IMR-90 (cell line): ENCODE results near the gene GPR176. TPM values are rescaled to one million over a fixed set of nuclear protein-coding genes. Genes with fewer than 3 reads are reported as not detected.
A peak's percentile ranks its signal among the peaks of the same experiment; 100 is the strongest.

Experiments
- ATAC-seq: fragments of 200-7000 bp; cut with Tn5 transposase; 2 replicates; pipeline ENCODE4 v1.9.1; 2020; ENCODE audit warnings: low read depth, mild to moderate bottlenecking, moderate library complexity
- BruUV-seq: library from RNA; stranded (reverse); fragments of 400-500 nt; replicated peaks from 2 replicates; lab custom pipeline; 2021; lab: Mats Ljungman, UMichigan
- CTCF ChIA-PET: fragments of 300-600 bp; formaldehyde crosslinking; extraction: SDS; loops from one replicate; lab custom pipeline; 2021; ENCODE audit warnings: antibody characterized with exemption; lab: Yijun Ruan, JAX
- POLR2A ChIA-PET: fragments of 300-600 bp; sonication (Branson Sonifier 250); formaldehyde crosslinking; loops from one replicate; lab custom pipeline; 2022; ENCODE audit warnings: antibody characterized with exemption; ENCODE audit not compliant: unreplicated experiment; lab: Charles Lee
- DNase-seq: peaks from one replicate; pipeline ENCODE4 v3.0.0; 2013
- H2AFZ ChIP-seq: replicated peaks from 2 replicates; pipeline ENCODE3; 2013; ENCODE audit warnings: low read length, mild to moderate bottlenecking; ENCODE audit not compliant: poor library complexity
- H2AK5ac ChIP-seq: 2 replicates; pipeline ENCODE4 v1.6.1; 2013; ENCODE audit warnings: low read depth, low read length, inconsistent platforms
- H2AK9ac ChIP-seq: replicated peaks from 2 replicates; pipeline ENCODE3; 2013; ENCODE audit warnings: mild to moderate bottlenecking, low read depth, low read length, moderate library complexity; ENCODE audit not compliant: poor library complexity
- H2BK120ac ChIP-seq: 2 replicates; pipeline ENCODE4 v1.6.1; 2013; ENCODE audit warnings: low read depth, low read length, inconsistent platforms
- H2BK15ac ChIP-seq: 3 replicates; pipeline ENCODE4 v1.6.1; 2013; ENCODE audit warnings: low read depth, low read length, inconsistent platforms
- H2BK20ac ChIP-seq: 2 replicates; pipeline ENCODE4 v1.6.1; 2013; ENCODE audit warnings: low read depth, mild to moderate bottlenecking, inconsistent platforms, low read length, moderate library complexity
- H2BK5ac ChIP-seq: 2 replicates; pipeline ENCODE4 v1.6.1; 2013; ENCODE audit warnings: mild to moderate bottlenecking, low read depth, low read length, inconsistent platforms; ENCODE audit not compliant: poor library complexity, severe bottlenecking
- H3K14ac ChIP-seq: replicated peaks from 2 replicates; pipeline ENCODE4 v1.6.1; 2013; ENCODE audit warnings: low read depth, low read length, inconsistent platforms
- H3K18ac ChIP-seq: 2 replicates; pipeline ENCODE4 v1.6.1; 2013; ENCODE audit warnings: low read depth, low read length, control low read depth
- H3K23ac ChIP-seq: 2 replicates; pipeline ENCODE4 v1.6.1; 2013; ENCODE audit warnings: low read depth, low read length, inconsistent platforms
- H3K27ac ChIP-seq: 2 replicates; pipeline ENCODE4 v1.5.1; 2013; ENCODE audit warnings: mild to moderate bottlenecking, control low read depth, low read length; ENCODE audit not compliant: insufficient read depth
- H3K27me3 ChIP-seq: 2 replicates; pipeline ENCODE4 v1.6.1; 2013; ENCODE audit warnings: low read length; ENCODE audit not compliant: control insufficient read depth, insufficient read depth
- H3K36me3 ChIP-seq: 2 replicates; pipeline ENCODE4 v1.6.1; 2013; ENCODE audit warnings: low read length, mixed read lengths; ENCODE audit not compliant: control insufficient read depth, insufficient read depth
- H3K4ac ChIP-seq: 2 replicates; pipeline ENCODE4 v1.6.1; 2013; ENCODE audit warnings: low read depth, low read length, inconsistent platforms
- H3K4me1 ChIP-seq: 2 replicates; pipeline ENCODE4 v1.6.1; 2013; ENCODE audit warnings: low read length, mixed read lengths; ENCODE audit not compliant: control insufficient read depth, insufficient read depth
- H3K4me2 ChIP-seq: 2 replicates; pipeline ENCODE4 v1.6.1; 2013; ENCODE audit warnings: low read depth, mild to moderate bottlenecking, control low read depth, low read length, moderate library complexity
- H3K4me3 ChIP-seq: 2 replicates; pipeline ENCODE4 v1.5.1; 2013; ENCODE audit warnings: low read depth, mild to moderate bottlenecking, control low read depth, low read length, moderate library complexity; ENCODE audit not compliant: insufficient read depth
- H3K56ac ChIP-seq: 2 replicates; pipeline ENCODE4 v1.6.1; 2013; ENCODE audit warnings: low read length, inconsistent platforms; ENCODE audit not compliant: insufficient read depth; ENCODE audit errors: extremely low read depth
- H3K79me1 ChIP-seq, 2 experiments: 2 replicates each; pipeline ENCODE4 v1.6.1; 2013; ENCODE audit warnings: low read length in 2 of 2, inconsistent platforms in 1 of 2, low read depth in 1 of 2
- H3K9ac ChIP-seq: 2 replicates; pipeline ENCODE4 v1.6.1; 2013; ENCODE audit warnings: low read depth, low read length, control low read depth
- H3K9me1 ChIP-seq: 2 replicates; pipeline ENCODE4 v1.6.1; 2013; ENCODE audit warnings: low read length, inconsistent platforms; ENCODE audit not compliant: insufficient read depth
- H3K9me3 ChIP-seq: 2 replicates; pipeline ENCODE4 v1.6.1; 2013; ENCODE audit warnings: low read length; ENCODE audit not compliant: control insufficient read depth, insufficient read depth
- H4K20me1 ChIP-seq: 2 replicates; pipeline ENCODE4 v1.6.1; 2013; ENCODE audit warnings: low read length, inconsistent platforms; ENCODE audit not compliant: insufficient read depth
- H4K5ac ChIP-seq: 2 replicates; pipeline ENCODE4 v1.6.1; 2013; ENCODE audit warnings: mild to moderate bottlenecking, low read depth, low read length, control low read depth
- H4K8ac ChIP-seq, 2 experiments: 2 replicates each; pipeline ENCODE4 v1.6.1; 2013; ENCODE audit warnings: low read depth in 2 of 2, low read length in 2 of 2, control low read depth in 1 of 2, inconsistent platforms in 1 of 2
- H4K91ac ChIP-seq: 2 replicates; pipeline ENCODE4 v1.6.1; 2013; ENCODE audit warnings: low read depth, low read length, inconsistent platforms; ENCODE audit not compliant: insufficient read depth
- BHLHE40 ChIP-seq: fragments of 150-350 bp; IDR thresholded peaks from 2 replicates; pipeline ENCODE4 v1.6.1; 2016; ENCODE audit warnings: mild to moderate bottlenecking, low read depth, low read length
- CEBPB ChIP-seq: IDR thresholded peaks from 2 replicates; pipeline ENCODE4 v1.6.1; 2012; ENCODE audit warnings: low read depth, low read length, improper control_type of control experiment
- CHD1 ChIP-seq: IDR thresholded peaks from 2 replicates; pipeline ENCODE4 v1.6.1; 2012; ENCODE audit warnings: low read depth, low read length, improper control_type of control experiment
- CTCF ChIP-seq: conservative IDR thresholded peaks from 2 replicates; pipeline ENCODE4 v1.5.1; 2012; ENCODE audit warnings: mild to moderate bottlenecking, low read depth, low read length, improper control_type of control experiment
- FOS ChIP-seq: fragments of 150-350 bp; IDR thresholded peaks from 2 replicates; pipeline ENCODE4 v1.6.1; 2016; ENCODE audit warnings: low read depth, low read length
- MAFK ChIP-seq: IDR thresholded peaks from 2 replicates; pipeline ENCODE4 v1.6.1; 2012; ENCODE audit warnings: low read depth, low read length, improper control_type of control experiment
- MAZ ChIP-seq: IDR thresholded peaks from 2 replicates; pipeline ENCODE4 v1.6.1; 2012; ENCODE audit warnings: low read depth, mild to moderate bottlenecking, low read length, improper control_type of control experiment, moderate library complexity, borderline replicate concordance
- MXI1 ChIP-seq: IDR thresholded peaks from 2 replicates; pipeline ENCODE4 v1.6.1; 2012; ENCODE audit warnings: low read depth, mild to moderate bottlenecking, low read length, moderate library complexity, borderline replicate concordance
- NFE2L2 ChIP-seq: fragments of 150-350 bp; IDR thresholded peaks from 2 replicates; pipeline ENCODE4 v1.6.1; 2016; ENCODE audit warnings: low read depth, mild to moderate bottlenecking, low read length
- POLR2A ChIP-seq: IDR thresholded peaks from 2 replicates; pipeline ENCODE4 v1.6.1; 2012; ENCODE audit warnings: mild to moderate bottlenecking, low read depth, low read length
- RAD21 ChIP-seq: IDR thresholded peaks from 2 replicates; pipeline ENCODE4 v1.6.1; 2012; ENCODE audit warnings: low read length, improper control_type of control experiment
- RCOR1 ChIP-seq: IDR thresholded peaks from 2 replicates; pipeline ENCODE4 v1.6.1; 2012; ENCODE audit warnings: mild to moderate bottlenecking, low read length, improper control_type of control experiment; ENCODE audit not compliant: insufficient replicate concordance
- RFX5 ChIP-seq: IDR thresholded peaks from 2 replicates; pipeline ENCODE4 v1.8.0; 2012; ENCODE audit warnings: low read depth, mild to moderate bottlenecking, low read length, moderate library complexity
- SMC3 ChIP-seq: fragments of 150-350 bp; IDR thresholded peaks from 2 replicates; pipeline ENCODE4 v1.6.1; 2016; ENCODE audit warnings: low read depth, mild to moderate bottlenecking, antibody characterized with exemption, low read length, moderate library complexity
- USF2 ChIP-seq: fragments of 150-350 bp; IDR thresholded peaks from 2 replicates; pipeline ENCODE4 v1.6.1; 2017; ENCODE audit warnings: mild to moderate bottlenecking, antibody characterized with exemption, low read length, low read depth
- WGBS, 2 experiments: methylation state at CpG; one replicate each; pipeline versions ENCODE4 v1.1.5 to v1.1.7; 2013; ENCODE audit warnings: missing lambda C conversion rate in 2 of 2; ENCODE audit not compliant: insufficient read length in 1 of 2; ENCODE audit errors: extremely low coverage in 2 of 2; 5-methylcytosine and 5-hydroxymethylcytosine counted together
- dilution Hi-C: fragments of 300-500 bp; cut with HindIII; formaldehyde crosslinking; loops from one replicate; pipeline ENCODE4 v1.14.3; 2018; ENCODE audit warnings: low sequenced_read_pairs; ENCODE audit not compliant: unreplicated experiment
- in situ Hi-C: fragments of 300-500 bp; cut with MboI; formaldehyde crosslinking; loops from 3 replicates; pipeline ENCODE4 v1.14.3; 2019; ENCODE audit warnings: low sequenced_read_pairs, inconsistent platforms, mixed read lengths
- intact Hi-C: fragments of 100-400 bp; cut with micrococcal nuclease; formaldehyde crosslinking; loops from 2 replicates; pipeline ENCODE4 v1.10.0; 2022
- polyA plus RNA-seq, 3 experiments: library from polyadenylated mRNA; depleted of rRNA; stranded (reverse); fragments of >200 nt; gene quantifications; 2 replicates each; pipeline ENCODE4 v1.2.3, GENCODE V29; 2012; ENCODE audit warnings: low replicate concordance in 1 of 3
- total RNA-seq: library from RNA; depleted of rRNA; stranded (reverse); fragments of >200 nt; gene quantifications from 2 replicates; pipeline ENCODE4 v1.2.3, GENCODE V29; 2012

GPR176 gene
- total and polyA plus RNA-seq, 2 of the 4 experiments (the other 2 are of a cell fraction) = 114 to 246 TPM

DNA sequence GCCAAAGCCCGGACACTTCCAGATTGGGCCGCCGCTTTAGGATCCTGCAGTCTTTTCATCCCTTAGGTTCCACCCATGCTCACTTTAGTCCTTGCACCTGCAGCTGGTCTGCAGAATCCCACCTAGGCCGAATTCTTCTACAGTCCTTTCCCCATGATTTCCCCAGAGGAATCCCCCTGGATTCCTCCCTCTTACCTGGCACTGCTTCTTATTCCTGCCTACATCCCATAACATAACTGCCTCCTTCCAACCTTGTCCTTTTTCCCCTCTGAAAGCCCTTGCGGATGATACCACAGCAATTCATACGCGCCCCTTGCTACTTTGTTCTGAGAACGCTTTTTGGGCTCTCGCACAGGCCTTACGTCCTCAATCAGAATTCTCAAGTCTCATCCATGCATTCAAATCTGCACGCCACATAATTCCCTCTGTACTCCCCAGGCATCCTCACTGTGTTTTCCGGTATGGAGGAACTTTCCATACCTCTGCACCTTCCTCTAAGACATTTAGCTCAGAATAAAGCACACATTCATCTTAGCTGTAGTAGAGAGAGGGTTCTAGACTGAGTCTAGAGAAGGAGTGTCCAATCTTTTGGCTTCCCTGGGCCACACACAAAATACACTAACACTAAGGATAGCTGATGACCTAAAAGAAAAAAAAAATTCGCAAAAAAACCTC, 14.5 kb upstream of the GPR176 start:
- Histone ChIP-seq H2BK20ac (peak overlapping the region; percentile 62; the same call in 1 of the 2 replicates), H3K14ac (peak overlapping the region; percentile 95), H2BK120ac (peak overlapping the region; percentile 75), H3K18ac (peak overlapping the region; percentile 67), H4K91ac (peak overlapping the region; percentile 82), H3K36me3 (peaks cover 5% of the 10 kb centered on the region), H3K27ac (peak overlapping the region; percentile 92), H4K5ac (peak overlapping the region; percentile 23), H3K4me2 (peak overlapping the region; percentile 99), H4K8ac (peak overlapping the region; percentile 72 to 93), H3K4me1 (peaks cover 17% of the 10 kb centered on the region), H3K9me3 (no peaks in the 10 kb centered on the region), H3K4me3 (peak overlapping the region; percentile 80), H2AFZ (peak overlapping the region; percentile 90), H2AK9ac (peak overlapping the region; percentile 67), H3K27me3 (no peaks in the 10 kb centered on the region), H3K56ac (peak overlapping the region; percentile 93), H4K20me1 (peaks cover 11% of the 10 kb centered on the region; the same call in 1 of the 2 replicates), H3K9ac (peak overlapping the region; percentile 91), H3K9me1 (peaks cover 10% of the 10 kb centered on the region), H3K23ac (peak overlapping the region; percentile 97), H3K79me1 (peaks cover 16 to 49% of the 10 kb centered on the region in 2 experiments; a peak in 3 of 4 replicates), H2AK5ac (peak overlapping the region; percentile 72), H2BK5ac (peak overlapping the region; percentile 94), H2BK15ac (peak overlapping the region; percentile 27; the same call in 1 of the 3 replicates), H3K4ac (peak overlapping the region; percentile 89)
- BruUV-seq = TSS peak; percentile 56
- CTCF ChIA-PET = interaction anchor here (0.7 kb wide), 3 partner anchors 45 to 87 kb away, joined by 3 read pairs; no protein-coding TSS in a partner anchor
- intact Hi-C loops (loop anchor here (10.0 kb wide), 1 partner anchor 250 kb away; no protein-coding TSS in a partner anchor), dilution Hi-C loops (no loop called here), in situ Hi-C loops (no loop called here)
- WGBS, 2 experiments = 11% methylated on average over 10 of the region's 13 CpGs; no CpG with 5 or more reads in 1 of the 2 experiments
- DNase-seq (no peak), ATAC-seq (no peak)
- no peak for TF ChIP-seq RFX5
- TF ChIP-seq USF2 = no peak
- no peak for TF ChIP-seq NFE2L2
- no peak for TF ChIP-seq RCOR1
- no peak for TF ChIP-seq MAFK
- no peak for TF ChIP-seq BHLHE40
- no peak for TF ChIP-seq RAD21
- TF ChIP-seq SMC3 = no peak
- TF ChIP-seq CHD1 = no peak
- no peak for TF ChIP-seq CEBPB
- TF ChIP-seq POLR2A = no peak
- no peak for TF ChIP-seq FOS
- no peak for TF ChIP-seq CTCF
- TF ChIP-seq MXI1 = no peak
- TF ChIP-seq MAZ = no peak
- POLR2A ChIA-PET = interaction anchor here (0.9 to 1.1 kb wide), 2 partner anchors 14 to 145 kb away, joined by 3 read pairs; no protein-coding TSS in a partner anchor
